HT1080 (cell line): ENCODE results near the gene CKAP4. TPM values are rescaled to one million over a fixed set of nuclear protein-coding genes. Genes with fewer than 3 reads are reported as not detected.
"Not testable (repeated sequence)": the region's sequence is repeated elsewhere in the genome, so short reads cannot be mapped to it uniquely, and the experiment has no call there.

Source experiments
- DNase-seq: peaks from one replicate; pipeline ENCODE4 v3.0.0-alpha.2; 2015; ENCODE audit warnings: low read depth
- polyA plus RNA-seq, 2 experiments: library from polyadenylated mRNA; depleted of rRNA; stranded (reverse); fragments of >200 nt; gene quantifications; 2 replicates each; pipeline ENCODE4 v1.2.3, GENCODE V29; 2015
- total RNA-seq: library from RNA; depleted of rRNA; stranded (reverse); fragments of >200 nt; shearing (Covaris generic); gene quantifications from 2 replicates; pipeline ENCODE4 v1.2.3, GENCODE V29; 2014; rRNA removed

Gene CKAP4
- total RNA-seq, result 66.0 and 83.0 TPM in 2 replicates
- 184 and 209 TPM in 2 replicates for polyA plus RNA-seq (2015; cell fraction: cytosol; rRNA removed)
- 294 and 296 TPM in 2 replicates for polyA plus RNA-seq (2015; cell fraction: nucleus; rRNA removed)

GRCh38 chr12:106247674-106248311 lies at the start of gene CKAP4:
Gene CKAP4, minus strand, starts transcription at chr12:106248020. Its CDS starts 169 bp downstream, at chr12:106247851.
- peak; percentile 47 for DNase-seq

- no peak for DNase-seq
Measured at GRCh38 chr12:106297075-106297474, 49.3 kb upstream of the CKAP4 start.

GRCh38 chr12:106296179-106296877 lies 48.5 kb upstream of the CKAP4 start:
- DNase-seq, result peak; percentile 92

- DNase-seq, result no peak
Measured at GRCh38 chr12:106292339-106292738, 44.5 kb upstream of the CKAP4 start.

- DNase-seq, result no peak
Measured at GRCh38 chr12:106291342-106291741, 43.5 kb upstream of the CKAP4 start.

GRCh38 chr12:106290666-106291065 lies 42.8 kb upstream of the CKAP4 start:
- DNase-seq, result no peak

- DNase-seq, result peak; percentile 24
Measured at GRCh38 chr12:106289196-106289681, 41.4 kb upstream of the CKAP4 start.

- DNase-seq, result peak; percentile 84
Measured at GRCh38 chr12:106288494-106289195, 40.8 kb upstream of the CKAP4 start.

- no peak for DNase-seq
Measured at GRCh38 chr12:106288101-106288493, 40.3 kb upstream of the CKAP4 start.

GRCh38 chr12:106287364-106287763 lies 39.5 kb upstream of the CKAP4 start:
- DNase-seq, result no peak

GRCh38 chr12:106286576-106287162 lies 38.8 kb upstream of the CKAP4 start:
- DNase-seq, result not testable (repeated sequence)

- DNase-seq, result no peak
Measured at GRCh38 chr12:106285982-106286381, 38.2 kb upstream of the CKAP4 start.

GRCh38 chr12:106284358-106285105 lies 36.7 kb upstream of the CKAP4 start:
- DNase-seq, result no peak

GRCh38 chr12:106282457-106283097 lies 34.8 kb upstream of the CKAP4 start:
- peak; percentile 66 for DNase-seq

GRCh38 chr12:106281804-106282203 lies 34.0 kb upstream of the CKAP4 start:
- no peak for DNase-seq

- no peak for DNase-seq
Measured at GRCh38 chr12:106281056-106281782, 33.4 kb upstream of the CKAP4 start.

GRCh38 chr12:106280106-106280505 lies 32.3 kb upstream of the CKAP4 start:
- no peak for DNase-seq

GRCh38 chr12:106276032-106276740 lies 28.4 kb upstream of the CKAP4 start:
- DNase-seq, result no peak

- no peak for DNase-seq
Measured at GRCh38 chr12:106275458-106275857, 27.6 kb upstream of the CKAP4 start.
